PC-9 (cell line): ENCODE data around the gene SERPINA12. TPM values are rescaled to one million over a fixed set of nuclear protein-coding genes. Genes with fewer than 3 reads are reported as not detected.

Experiments used
- BruUV-seq: library from RNA; stranded (reverse); fragments of 400-500 nt; replicated peaks from 2 replicates; lab custom pipeline; 2021; lab: Mats Ljungman, UMichigan
- CTCF ChIA-PET: fragments of 300-600 bp; sonication (Branson Sonifier 250); formaldehyde crosslinking; loops from one replicate; lab custom pipeline; 2022; ENCODE audit warnings: antibody characterized with exemption; lab: Charles Lee
- POLR2A ChIA-PET: fragments of 300-600 bp; sonication (Branson Sonifier 250); formaldehyde crosslinking; loops from one replicate; lab custom pipeline; 2022; ENCODE audit warnings: antibody characterized with exemption; ENCODE audit not compliant: unreplicated experiment; lab: Charles Lee
- DNase-seq, 2 experiments: peaks; one replicate each; pipeline versions ENCODE4 v3.0.0 to v3.0.0-alpha.2; 2015 to 2022; ENCODE audit warnings: mixed read lengths in 1 of 2
- H2AFZ ChIP-seq: fragments of 200-600 bp; sonication (generic); 2 replicates; pipeline ENCODE4 v1.8.1; 2017; ENCODE audit warnings: antibody characterized with exemption
- H3F3A ChIP-seq: fragments of 200-600 bp; sonication (generic); 2 replicates; pipeline ENCODE4 v1.8.1; 2017; ENCODE audit warnings: antibody characterized with exemption, mild to moderate bottlenecking, low read depth; ENCODE audit not compliant: insufficient read depth
- H3K27ac ChIP-seq: fragments of 200-600 bp; sonication (generic); 2 replicates; pipeline ENCODE4 v1.6.1; 2016; ENCODE audit warnings: mixed run types
- H3K27me3 ChIP-seq: fragments of 200-600 bp; sonication (generic); 2 replicates; pipeline ENCODE4 v1.6.1; 2016; ENCODE audit warnings: low read depth, mixed run types; ENCODE audit not compliant: insufficient read depth
- H3K36me3 ChIP-seq: fragments of 200-600 bp; sonication (generic); 2 replicates; pipeline ENCODE4 v1.6.1; 2016; ENCODE audit warnings: low read depth, mixed run types
- H3K4me1 ChIP-seq: fragments of 200-600 bp; sonication (generic); replicated peaks from 2 replicates; pipeline ENCODE4 v1.6.1; 2016; ENCODE audit warnings: mixed run types; ENCODE audit not compliant: insufficient read depth
- H3K4me2 ChIP-seq: fragments of 200-600 bp; sonication (generic); 2 replicates; pipeline ENCODE4 v1.6.1; 2017; ENCODE audit warnings: mixed run types
- H3K4me3 ChIP-seq: fragments of 200-600 bp; sonication (generic); 2 replicates; pipeline ENCODE4 v1.6.1; 2016; ENCODE audit warnings: mixed run types
- H3K79me2 ChIP-seq: fragments of 200-600 bp; sonication (generic); 2 replicates; pipeline ENCODE4 v1.6.1; 2017; ENCODE audit warnings: low read depth, mixed run types
- H3K9me2 ChIP-seq: fragments of 200-600 bp; sonication (generic); 2 replicates; pipeline ENCODE4 v1.8.1; 2017; ENCODE audit warnings: mild to moderate bottlenecking; ENCODE audit not compliant: insufficient read depth
- H3K9me3 ChIP-seq: fragments of 200-600 bp; sonication (generic); 2 replicates; pipeline ENCODE4 v1.8.1; 2016; ENCODE audit warnings: low read depth; ENCODE audit not compliant: insufficient read depth
- H4K20me1 ChIP-seq: fragments of 200-600 bp; sonication (generic); 2 replicates; pipeline ENCODE4 v1.8.1; 2017; ENCODE audit not compliant: insufficient read depth
- EZH2 ChIP-seq: fragments of 200-600 bp; sonication (generic); IDR thresholded peaks from 2 replicates; pipeline ENCODE4 v1.8.0; 2017; ENCODE audit warnings: antibody characterized with exemption, low read depth
- intact Hi-C: fragments of 100-400 bp; cut with micrococcal nuclease; formaldehyde crosslinking; loops from one replicate; pipeline ENCODE4 v1.10.0; 2022; ENCODE audit not compliant: unreplicated experiment
- total RNA-seq: library from RNA; stranded (reverse); gene quantifications from 2 replicates; pipeline ENCODE4 v1.2.3, GENCODE V29; 2021
- TF ChIP-seq, protein P1 (sequence below): fragments of 200-600 bp; sonication (generic); conservative IDR thresholded peaks from 2 replicates; pipeline ENCODE4 v1.6.1; 2017; ENCODE audit warnings: mixed run types, antibody characterized with exemption, mild to moderate bottlenecking, moderate library complexity

The SERPINA12 gene
- total RNA-seq, 1 experiment from 2014 or later: not detected

DNA sequence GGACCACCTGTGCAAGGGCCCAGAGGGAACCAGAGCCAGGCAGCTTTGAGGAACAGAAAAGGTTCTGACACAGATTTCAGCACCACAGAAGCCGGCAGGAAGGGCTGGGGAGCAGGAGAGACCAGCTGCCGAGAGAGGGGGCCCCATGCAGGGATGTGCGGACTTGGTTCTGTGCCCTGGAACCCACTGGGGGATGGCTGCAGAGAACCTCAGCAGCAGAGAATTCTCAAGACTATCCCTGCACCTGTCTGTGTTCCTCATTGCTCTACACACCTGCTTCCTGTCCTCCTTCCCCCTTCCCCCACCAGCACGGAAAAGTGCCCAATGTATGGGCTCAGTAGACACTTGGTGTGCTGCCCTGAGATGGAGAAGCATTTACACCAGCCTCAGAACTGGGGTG is 36.4 kb downstream of the SERPINA12 start:
- H3K4me1 ChIP-seq: no peaks in the 10 kb centered on the region
- no peak overlapping the region for H3K4me3 ChIP-seq
- no peaks in the 10 kb centered on the region for H3K9me2 ChIP-seq
- H3F3A ChIP-seq: no peaks in the 10 kb centered on the region
- no peaks in the 10 kb centered on the region for H3K36me3 ChIP-seq
- H3K27me3 ChIP-seq: peaks cover 15% of the 10 kb centered on the region; the same call in 1 of the 2 replicates
- no peaks in the 10 kb centered on the region for H4K20me1 ChIP-seq
- H2AFZ ChIP-seq: no peak overlapping the region
- DNase-seq: no peak
- H3K9me3 ChIP-seq: no peaks in the 10 kb centered on the region
- H3K4me2 ChIP-seq: no peak overlapping the region
- no TSS peak for BruUV-seq
- TF ChIP-seq, protein P1, sequence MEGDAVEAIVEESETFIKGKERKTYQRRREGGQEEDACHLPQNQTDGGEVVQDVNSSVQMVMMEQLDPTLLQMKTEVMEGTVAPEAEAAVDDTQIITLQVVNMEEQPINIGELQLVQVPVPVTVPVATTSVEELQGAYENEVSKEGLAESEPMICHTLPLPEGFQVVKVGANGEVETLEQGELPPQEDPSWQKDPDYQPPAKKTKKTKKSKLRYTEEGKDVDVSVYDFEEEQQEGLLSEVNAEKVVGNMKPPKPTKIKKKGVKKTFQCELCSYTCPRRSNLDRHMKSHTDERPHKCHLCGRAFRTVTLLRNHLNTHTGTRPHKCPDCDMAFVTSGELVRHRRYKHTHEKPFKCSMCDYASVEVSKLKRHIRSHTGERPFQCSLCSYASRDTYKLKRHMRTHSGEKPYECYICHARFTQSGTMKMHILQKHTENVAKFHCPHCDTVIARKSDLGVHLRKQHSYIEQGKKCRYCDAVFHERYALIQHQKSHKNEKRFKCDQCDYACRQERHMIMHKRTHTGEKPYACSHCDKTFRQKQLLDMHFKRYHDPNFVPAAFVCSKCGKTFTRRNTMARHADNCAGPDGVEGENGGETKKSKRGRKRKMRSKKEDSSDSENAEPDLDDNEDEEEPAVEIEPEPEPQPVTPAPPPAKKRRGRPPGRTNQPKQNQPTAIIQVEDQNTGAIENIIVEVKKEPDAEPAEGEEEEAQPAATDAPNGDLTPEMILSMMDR: no peak
- no peak for TF ChIP-seq EZH2
- intact Hi-C loops: no loop called here
- ChIA-PET POLR2A (no interaction called here), CTCF (no interaction called here)
- H3K27ac ChIP-seq: no peak overlapping the region
- no peaks in the 10 kb centered on the region for H3K79me2 ChIP-seq

DNA sequence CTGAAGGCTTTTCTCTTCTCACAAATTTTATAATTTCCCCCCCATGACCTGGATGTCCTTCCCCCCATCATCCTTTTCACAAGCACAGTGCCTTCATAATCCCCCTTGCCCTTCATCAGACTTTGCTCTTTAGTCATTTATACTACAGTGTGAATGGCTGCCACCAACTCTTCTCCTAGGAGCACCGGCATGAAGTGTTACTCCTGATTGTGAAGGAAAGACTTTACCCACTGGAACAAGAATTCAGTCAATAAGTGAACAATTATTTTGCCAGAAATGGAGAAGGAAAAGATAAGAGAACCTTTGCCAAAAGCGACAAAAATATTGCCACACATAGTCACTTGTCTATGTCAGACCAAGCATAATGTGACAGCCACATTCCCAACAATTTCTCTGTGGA is 38.2 kb downstream of the SERPINA12 start:
- H3K79me2 ChIP-seq: no peaks in the 10 kb centered on the region
- H3K9me3 ChIP-seq: no peaks in the 10 kb centered on the region
- H3K9me2 ChIP-seq: no peaks in the 10 kb centered on the region
- no peaks in the 10 kb centered on the region for H3F3A ChIP-seq
- no peak overlapping the region for H3K27ac ChIP-seq
- intact Hi-C loops: no loop called here
- H3K4me3 ChIP-seq: no peak overlapping the region
- H4K20me1 ChIP-seq: no peaks in the 10 kb centered on the region
- BruUV-seq: no TSS peak
- no peaks in the 10 kb centered on the region for H3K36me3 ChIP-seq
- TF ChIP-seq, protein P1: no peak
- TF ChIP-seq EZH2: no peak
- H3K4me2 ChIP-seq: no peak overlapping the region
- H3K4me1 ChIP-seq: no peaks in the 10 kb centered on the region
- no peak overlapping the region for H2AFZ ChIP-seq
- POLR2A ChIA-PET: no interaction called here
- no peak for DNase-seq
- CTCF ChIA-PET: no interaction called here
- H3K27me3 ChIP-seq: peaks cover 15% of the 10 kb centered on the region; the same call in 1 of the 2 replicates

DNA sequence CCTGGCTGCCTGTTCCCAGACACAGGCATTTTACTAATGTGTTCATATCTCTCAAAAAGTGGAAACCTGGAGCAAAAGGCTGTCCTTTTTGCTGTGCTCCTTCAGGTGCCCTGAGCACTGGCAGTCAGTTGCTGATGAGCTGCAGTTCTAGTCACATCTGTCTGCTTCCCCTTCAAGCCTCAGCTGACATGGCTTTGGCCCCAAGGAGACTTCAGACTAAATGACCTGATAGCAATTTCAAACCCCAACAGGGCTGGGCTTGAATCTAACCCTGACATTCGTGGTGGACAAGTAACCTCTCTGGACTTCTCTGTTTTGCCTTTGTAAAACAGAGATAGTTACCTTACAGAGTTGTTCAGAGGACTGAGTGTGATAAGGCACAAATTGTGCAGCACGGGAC is 39.0 kb downstream of the SERPINA12 start:
- no peak for DNase-seq
- H3K4me1 ChIP-seq: no peaks in the 10 kb centered on the region
- H3K27me3 ChIP-seq: peaks cover 15% of the 10 kb centered on the region; the same call in 1 of the 2 replicates
- H3K4me3 ChIP-seq: no peak overlapping the region
- no peaks in the 10 kb centered on the region for H3K79me2 ChIP-seq
- TF ChIP-seq, protein P1: no peak
- no peak for TF ChIP-seq EZH2
- CTCF ChIA-PET: no interaction called here
- no peak overlapping the region for H3K4me2 ChIP-seq
- no peak overlapping the region for H2AFZ ChIP-seq
- intact Hi-C loops: no loop called here
- BruUV-seq: no TSS peak
- no peak overlapping the region for H3K27ac ChIP-seq
- H3K36me3 ChIP-seq: no peaks in the 10 kb centered on the region
- no peaks in the 10 kb centered on the region for H3K9me2 ChIP-seq
- POLR2A ChIA-PET: no interaction called here
- no peaks in the 10 kb centered on the region for H4K20me1 ChIP-seq
- H3F3A ChIP-seq: no peaks in the 10 kb centered on the region
- H3K9me3 ChIP-seq: no peaks in the 10 kb centered on the region
